Measurements from ENCODE around the gene LAMC3. TPM values are rescaled to one million over a fixed set of nuclear protein-coding genes. Genes with fewer than 3 reads are reported as not detected.

Gene LAMC3
- total RNA-seq, 1 experiment from 2014 or later = not detected

- DNase-seq = no peak
- H3K27ac ChIP-seq (ENCODE audit: low read length) = no peak overlapping the region
- H2AFZ ChIP-seq (ENCODE audit: low read length) = no peak overlapping the region
- H3K9me2 ChIP-seq (replicated peaks; ENCODE audit: insufficient read depth, low read length) = no peaks in the 10 kb centered on the region
- H3K27me3 ChIP-seq (ENCODE audit: low read length) = no peaks in the 10 kb centered on the region
- H3K9me3 ChIP-seq (ENCODE audit: low read length) = no peaks in the 10 kb centered on the region
- peaks cover 3% of the 10 kb centered on the region; the same call in 1 of the 2 replicates for H4K20me1 ChIP-seq (ENCODE audit: insufficient read depth, low read depth, low read length)
- no peak overlapping the region for H3K9ac ChIP-seq (ENCODE audit: low read length)
- no peak overlapping the region for H3K4me2 ChIP-seq (ENCODE audit: low read depth, low read length, poor library complexity, severe bottlenecking)
- H3K4me3 ChIP-seq (ENCODE audit: low read length) = no peak overlapping the region
- no peaks in the 10 kb centered on the region for H3K79me2 ChIP-seq (ENCODE audit: low read length)
- no peaks in the 10 kb centered on the region for H3K4me1 ChIP-seq (ENCODE audit: low read length)
- H3K36me3 ChIP-seq (ENCODE audit: insufficient read depth, low read length) = no peaks in the 10 kb centered on the region
Measured at GRCh38 chr9:130987738-130988399, 21.1 kb upstream of the LAMC3 start.

- Histone ChIP-seq H4K20me1 (ENCODE audit: insufficient read depth, low read depth, low read length) (peaks cover 3% of the 10 kb centered on the region; the same call in 1 of the 2 replicates), H3K27me3 (ENCODE audit: low read length) (no peaks in the 10 kb centered on the region), H3K4me1 (ENCODE audit: low read length) (no peaks in the 10 kb centered on the region), H3K9ac (ENCODE audit: low read length) (no peak overlapping the region), H3K79me2 (ENCODE audit: low read length) (no peaks in the 10 kb centered on the region), H3K9me3 (ENCODE audit: low read length) (no peaks in the 10 kb centered on the region), H3K9me2 (replicated peaks; ENCODE audit: insufficient read depth, low read length) (no peaks in the 10 kb centered on the region), H3K27ac (ENCODE audit: low read length) (no peak overlapping the region), H2AFZ (ENCODE audit: low read length) (no peak overlapping the region), H3K4me2 (ENCODE audit: low read depth, low read length, poor library complexity, severe bottlenecking) (no peak overlapping the region), H3K4me3 (ENCODE audit: low read length) (no peak overlapping the region), H3K36me3 (ENCODE audit: insufficient read depth, low read length) (no peaks in the 10 kb centered on the region)
- DNase-seq = no peak
Measured at GRCh38 chr9:130988400-130988747, 20.6 kb upstream of the LAMC3 start.

- H3K9ac ChIP-seq (ENCODE audit: low read length) = no peak overlapping the region
- H3K4me1 ChIP-seq (ENCODE audit: low read length) = no peaks in the 10 kb centered on the region
- H4K20me1 ChIP-seq (ENCODE audit: insufficient read depth, low read depth, low read length) = peaks cover 3% of the 10 kb centered on the region; the same call in 1 of the 2 replicates
- no peak overlapping the region for H3K4me3 ChIP-seq (ENCODE audit: low read length)
- no peaks in the 10 kb centered on the region for H3K79me2 ChIP-seq (ENCODE audit: low read length)
- H3K9me3 ChIP-seq (ENCODE audit: low read length) = no peaks in the 10 kb centered on the region
- no peaks in the 10 kb centered on the region for H3K27me3 ChIP-seq (ENCODE audit: low read length)
- DNase-seq = no peak
- H3K27ac ChIP-seq (ENCODE audit: low read length) = no peak overlapping the region
- H3K36me3 ChIP-seq (ENCODE audit: insufficient read depth, low read length) = no peaks in the 10 kb centered on the region
- no peak overlapping the region for H2AFZ ChIP-seq (ENCODE audit: low read length)
- no peaks in the 10 kb centered on the region for H3K9me2 ChIP-seq (replicated peaks; ENCODE audit: insufficient read depth, low read length)
- H3K4me2 ChIP-seq (ENCODE audit: low read depth, low read length, poor library complexity, severe bottlenecking) = no peak overlapping the region
Measured at GRCh38 chr9:130988905-130989304, 20.1 kb upstream of the LAMC3 start.

- H3K4me2 ChIP-seq (ENCODE audit: low read depth, low read length, poor library complexity, severe bottlenecking) = no peak overlapping the region
- H3K9me3 ChIP-seq (ENCODE audit: low read length) = no peaks in the 10 kb centered on the region
- DNase-seq = no peak
- H3K4me1 ChIP-seq (ENCODE audit: low read length) = no peaks in the 10 kb centered on the region
- H4K20me1 ChIP-seq (ENCODE audit: insufficient read depth, low read depth, low read length) = peaks cover 3% of the 10 kb centered on the region; the same call in 1 of the 2 replicates
- no peaks in the 10 kb centered on the region for H3K9me2 ChIP-seq (replicated peaks; ENCODE audit: insufficient read depth, low read length)
- no peaks in the 10 kb centered on the region for H3K27me3 ChIP-seq (ENCODE audit: low read length)
- no peaks in the 10 kb centered on the region for H3K79me2 ChIP-seq (ENCODE audit: low read length)
- H2AFZ ChIP-seq (ENCODE audit: low read length) = no peak overlapping the region
- H3K9ac ChIP-seq (ENCODE audit: low read length) = no peak overlapping the region
- no peak overlapping the region for H3K4me3 ChIP-seq (ENCODE audit: low read length)
- no peaks in the 10 kb centered on the region for H3K36me3 ChIP-seq (ENCODE audit: insufficient read depth, low read length)
- H3K27ac ChIP-seq (ENCODE audit: low read length) = no peak overlapping the region
Measured at GRCh38 chr9:130989391-130989790, 19.6 kb upstream of the LAMC3 start.

- Histone ChIP-seq H3K36me3 (ENCODE audit: insufficient read depth, low read length) (no peaks in the 10 kb centered on the region), H3K27me3 (ENCODE audit: low read length) (no peaks in the 10 kb centered on the region), H3K9ac (ENCODE audit: low read length) (no peak overlapping the region), H3K9me2 (replicated peaks; ENCODE audit: insufficient read depth, low read length) (no peaks in the 10 kb centered on the region), H3K4me1 (ENCODE audit: low read length) (no peaks in the 10 kb centered on the region), H3K27ac (ENCODE audit: low read length) (no peak overlapping the region), H3K9me3 (ENCODE audit: low read length) (no peaks in the 10 kb centered on the region), H3K4me3 (ENCODE audit: low read length) (no peak overlapping the region), H4K20me1 (ENCODE audit: insufficient read depth, low read depth, low read length) (peaks cover 3% of the 10 kb centered on the region; the same call in 1 of the 2 replicates), H3K4me2 (ENCODE audit: low read depth, low read length, poor library complexity, severe bottlenecking) (no peak overlapping the region), H2AFZ (ENCODE audit: low read length) (no peak overlapping the region), H3K79me2 (ENCODE audit: low read length) (no peaks in the 10 kb centered on the region)
- DNase-seq = no peak
Measured at GRCh38 chr9:130989891-130990290, 19.1 kb upstream of the LAMC3 start.

- H3K27ac ChIP-seq (ENCODE audit: low read length) = no peak overlapping the region
- H4K20me1 ChIP-seq (ENCODE audit: insufficient read depth, low read depth, low read length) = peaks cover 3% of the 10 kb centered on the region; the same call in 1 of the 2 replicates
Measured at GRCh38 chr9:130990306-130990977, 18.5 kb upstream of the LAMC3 start.

GRCh38 chr9:130990978-130991777 lies 17.8 kb upstream of the LAMC3 start:
- H3K27me3 ChIP-seq (ENCODE audit: low read length) = no peaks in the 10 kb centered on the region
- no peak overlapping the region for H3K9ac ChIP-seq (ENCODE audit: low read length)
- no peak overlapping the region for H3K4me3 ChIP-seq (ENCODE audit: low read length)
- DNase-seq = no peak
- H3K36me3 ChIP-seq (ENCODE audit: insufficient read depth, low read length) = no peaks in the 10 kb centered on the region
- no peak overlapping the region for H2AFZ ChIP-seq (ENCODE audit: low read length)
- H3K79me2 ChIP-seq (ENCODE audit: low read length) = no peaks in the 10 kb centered on the region
- no peak overlapping the region for H3K27ac ChIP-seq (ENCODE audit: low read length)
- no peak overlapping the region for H3K4me2 ChIP-seq (ENCODE audit: low read depth, low read length, poor library complexity, severe bottlenecking)
- H3K4me1 ChIP-seq (ENCODE audit: low read length) = no peaks in the 10 kb centered on the region
- no peaks in the 10 kb centered on the region for H3K9me3 ChIP-seq (ENCODE audit: low read length)
- H4K20me1 ChIP-seq (ENCODE audit: insufficient read depth, low read depth, low read length) = peaks cover 3% of the 10 kb centered on the region; the same call in 1 of the 2 replicates
- H3K9me2 ChIP-seq (replicated peaks; ENCODE audit: insufficient read depth, low read length) = no peaks in the 10 kb centered on the region

More at GRCh38 chr9:130990306-130990977, 18.5 kb upstream of the LAMC3 start:
- no peak overlapping the region for H3K9ac ChIP-seq (ENCODE audit: low read length)
- H2AFZ ChIP-seq (ENCODE audit: low read length) = no peak overlapping the region
- H3K27me3 ChIP-seq (ENCODE audit: low read length) = no peaks in the 10 kb centered on the region
- no peaks in the 10 kb centered on the region for H3K9me3 ChIP-seq (ENCODE audit: low read length)
- no peak overlapping the region for H3K4me3 ChIP-seq (ENCODE audit: low read length)
- H3K36me3 ChIP-seq (ENCODE audit: insufficient read depth, low read length) = no peaks in the 10 kb centered on the region
- no peaks in the 10 kb centered on the region for H3K9me2 ChIP-seq (replicated peaks; ENCODE audit: insufficient read depth, low read length)
- no peak for DNase-seq
- H3K4me1 ChIP-seq (ENCODE audit: low read length) = no peaks in the 10 kb centered on the region
- H3K79me2 ChIP-seq (ENCODE audit: low read length) = no peaks in the 10 kb centered on the region
- no peak overlapping the region for H3K4me2 ChIP-seq (ENCODE audit: low read depth, low read length, poor library complexity, severe bottlenecking)

All from Karpas-422 (cell line).